CD4-positive, alpha-beta T cell treated with Interferon alpha-2 for 1 hour (primary cell): ENCODE data around the gene FGF8.

Experiments
- DNase-seq, 2 donors: peaks; one replicate each; pipeline ENCODE4 v3.0.0-alpha.2; 2020 to 2022

FGF8 gene

DNA sequence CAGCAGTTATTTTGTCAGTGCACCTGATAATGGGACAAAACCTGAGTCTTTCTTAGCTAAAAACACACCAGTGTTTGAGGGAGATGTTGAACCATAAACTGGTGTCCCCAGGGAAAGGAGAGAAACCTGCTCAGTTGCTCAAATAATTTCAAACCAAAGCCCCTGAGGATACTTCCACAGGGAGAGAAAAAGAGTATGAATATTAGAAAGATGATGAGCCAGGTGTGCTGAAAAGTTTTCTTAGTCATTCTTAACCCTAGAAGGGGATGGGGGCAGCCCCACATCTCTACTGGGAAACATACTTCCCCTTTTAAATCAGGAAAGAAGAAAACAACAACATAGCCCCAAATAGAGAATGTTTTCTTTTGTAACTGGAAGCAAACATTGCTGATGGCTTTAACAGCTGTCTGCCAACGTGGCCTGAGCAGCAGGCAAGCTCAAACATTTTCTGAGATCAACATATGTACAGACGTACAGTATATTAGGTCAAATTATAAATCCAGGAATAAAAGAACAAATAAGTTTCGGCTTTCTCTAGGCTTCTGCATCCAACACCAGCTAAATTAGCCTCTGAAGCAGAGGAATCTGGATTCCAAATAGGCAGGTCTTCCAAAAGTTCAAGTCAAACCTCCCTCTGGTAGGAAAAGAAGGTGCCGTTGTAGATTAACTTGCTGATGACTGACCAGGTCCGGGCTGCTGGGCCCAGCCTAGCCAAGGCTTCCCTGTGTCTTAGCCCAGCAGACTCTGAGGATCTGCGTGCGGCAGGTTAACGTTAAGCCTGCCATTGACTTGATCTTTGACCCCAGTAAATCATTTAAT is 50.4 kb downstream of the FGF8 start:
- no peak for DNase-seq

DNA sequence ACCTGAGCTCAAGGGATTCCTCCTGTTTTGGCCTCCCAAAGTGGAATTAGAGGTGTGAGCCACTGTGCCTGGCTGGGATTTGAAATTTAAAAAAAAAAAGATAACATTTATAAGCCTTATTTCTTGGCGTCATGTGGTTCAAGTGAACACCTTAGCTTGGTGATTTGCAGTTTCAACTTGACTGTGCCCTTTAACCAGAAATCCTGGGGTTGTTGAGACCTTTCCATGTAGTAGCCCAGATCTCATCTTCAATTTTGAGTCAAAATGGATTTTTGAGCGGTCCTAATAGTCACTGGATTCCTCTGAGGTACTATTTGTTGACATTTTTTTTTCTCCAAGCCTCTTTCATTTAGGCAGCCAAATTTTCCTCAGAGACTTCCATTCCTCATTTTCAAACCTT is 51.5 kb downstream of the FGF8 start:
- DNase-seq, result no peak

DNA sequence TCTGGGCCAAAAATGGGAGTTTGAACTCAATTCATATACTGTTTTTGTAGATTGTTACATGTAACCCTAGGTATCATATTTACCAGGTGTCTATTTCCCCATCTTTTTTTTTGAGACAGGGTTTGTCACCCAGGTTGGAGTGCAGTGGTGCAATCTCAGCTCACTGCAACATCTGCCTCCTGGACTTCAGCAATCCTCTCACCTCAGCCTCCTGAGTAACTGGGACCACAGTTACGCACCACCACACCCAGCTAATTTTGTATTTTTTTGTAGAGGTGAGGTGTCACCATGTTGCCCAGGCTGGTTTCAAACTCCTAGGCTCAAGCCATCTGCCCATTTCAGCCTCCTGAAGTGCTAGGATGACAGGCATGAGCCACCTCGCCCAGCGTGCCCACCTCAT is 52.7 kb downstream of the FGF8 start:
- DNase-seq, result no peak

DNA sequence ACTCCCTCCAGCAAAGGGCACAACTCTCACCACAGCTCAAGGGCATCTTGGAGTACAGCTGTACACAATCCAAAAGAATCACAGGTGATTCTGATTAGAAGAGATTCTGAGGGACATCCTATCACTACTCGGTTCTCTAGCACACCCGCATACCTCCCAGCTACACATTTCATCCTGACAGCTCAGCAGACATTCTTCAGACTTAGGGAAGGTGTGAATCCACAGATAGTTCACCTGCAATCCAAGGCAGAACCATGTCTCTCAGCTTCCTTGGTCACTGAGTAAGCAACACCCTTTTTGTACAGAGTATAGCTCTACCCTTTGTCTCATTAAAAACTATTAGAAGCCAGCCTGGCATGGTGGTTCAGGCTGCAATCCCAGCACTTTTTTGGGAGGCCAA is 54.1 kb downstream of the FGF8 start:
- no peak for DNase-seq

DNA sequence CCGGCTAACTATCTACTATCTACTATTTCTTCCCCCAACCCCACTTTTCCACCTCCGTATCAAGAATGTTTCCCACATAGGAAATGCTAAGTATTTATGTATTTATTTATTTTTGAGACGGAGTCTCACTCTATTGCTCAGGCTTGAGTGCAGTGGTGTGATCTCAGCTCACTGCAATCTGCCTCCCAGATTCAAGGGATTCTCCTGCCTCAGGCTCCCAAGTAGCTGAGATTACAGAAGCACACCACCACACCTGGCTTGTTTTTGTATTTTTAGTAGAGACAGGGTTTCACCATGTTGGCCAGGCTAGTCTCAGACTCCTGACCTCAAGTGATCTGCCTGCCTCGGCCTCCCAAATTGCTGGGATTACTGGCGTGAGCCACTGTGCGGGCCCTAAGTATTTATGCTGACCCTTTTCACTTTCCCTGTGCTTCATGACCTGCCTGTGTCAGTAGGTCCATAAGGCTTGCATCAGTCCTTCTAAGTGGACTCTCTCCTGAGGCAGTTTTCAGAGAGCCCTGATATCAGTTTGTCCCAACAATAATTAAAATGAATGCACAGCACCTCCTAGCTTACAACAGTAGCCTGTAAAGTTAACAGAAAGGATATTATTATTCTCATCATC is 55.2 kb downstream of the FGF8 start:
- no peak for DNase-seq
